Activated B cell treated with CpG ODN at 0.5 μM for 24 hours (primary cell): ENCODE measurements around the gene DLGAP4. TPM values are rescaled to one million over a fixed set of nuclear protein-coding genes. Genes with fewer than 3 reads are reported as not detected.

Experiments used
- ATAC-seq: fragments of 200-7000 bp; cut with Tn5 transposase; one replicate; pipeline ENCODE4 v1.10.0; 2021; ENCODE audit warnings: low read depth, mild to moderate bottlenecking, moderate library complexity
- CTCF ChIA-PET: fragments of 350-600 bp; sonication (Branson Sonifier 250); formaldehyde crosslinking; loops from one replicate; lab custom pipeline; 2021; ENCODE audit warnings: antibody characterized with exemption; lab: Charles Lee
- POLR2A ChIA-PET: fragments of 350-600 bp; sonication (Branson Sonifier 250); formaldehyde crosslinking; loops from one replicate; lab custom pipeline; 2021; ENCODE audit warnings: antibody characterized with exemption; lab: Charles Lee
- DNase-seq: peaks from one replicate; pipeline ENCODE4 v3.0.0; 2022
- H3K27ac Mint-ChIP-seq: one replicate; pipeline ENCODE4 v1.8.0; 2020; ENCODE audit warnings: mixed read lengths
- H3K27me3 Mint-ChIP-seq: one replicate; pipeline ENCODE4 v1.8.0; 2021; ENCODE audit warnings: mixed read lengths
- H3K36me3 Mint-ChIP-seq: one replicate; pipeline ENCODE4 v1.8.0; 2021; ENCODE audit warnings: low read depth, mixed read lengths
- H3K4me1 Mint-ChIP-seq: one replicate; pipeline ENCODE4 v1.8.0; 2021; ENCODE audit warnings: mixed read lengths
- H3K4me3 Mint-ChIP-seq: one replicate; pipeline ENCODE4 v1.8.0; 2020; ENCODE audit warnings: mild to moderate bottlenecking, mixed read lengths
- H3K9me3 Mint-ChIP-seq: one replicate; pipeline ENCODE4 v1.8.0; 2020; ENCODE audit warnings: mixed read lengths
- intact Hi-C: fragments of 100-400 bp; cut with micrococcal nuclease; formaldehyde crosslinking; loops from one replicate; pipeline ENCODE4 v1.15.1; 2024
- total RNA-seq: library from RNA; stranded (reverse); gene quantifications from 2 replicates; pipeline ENCODE4 v1.2.3, GENCODE V29; 2022
- TF ChIP-seq, protein P1 (sequence below): fragments of 200-600 bp; IDR thresholded peaks from one replicate; pipeline ENCODE4 v1.8.0; 2022; ENCODE audit warnings: antibody characterized with exemption, mild to moderate bottlenecking

Gene DLGAP4
- total RNA-seq, 1 donor from 2014 or later = 38.7 TPM

DNA sequence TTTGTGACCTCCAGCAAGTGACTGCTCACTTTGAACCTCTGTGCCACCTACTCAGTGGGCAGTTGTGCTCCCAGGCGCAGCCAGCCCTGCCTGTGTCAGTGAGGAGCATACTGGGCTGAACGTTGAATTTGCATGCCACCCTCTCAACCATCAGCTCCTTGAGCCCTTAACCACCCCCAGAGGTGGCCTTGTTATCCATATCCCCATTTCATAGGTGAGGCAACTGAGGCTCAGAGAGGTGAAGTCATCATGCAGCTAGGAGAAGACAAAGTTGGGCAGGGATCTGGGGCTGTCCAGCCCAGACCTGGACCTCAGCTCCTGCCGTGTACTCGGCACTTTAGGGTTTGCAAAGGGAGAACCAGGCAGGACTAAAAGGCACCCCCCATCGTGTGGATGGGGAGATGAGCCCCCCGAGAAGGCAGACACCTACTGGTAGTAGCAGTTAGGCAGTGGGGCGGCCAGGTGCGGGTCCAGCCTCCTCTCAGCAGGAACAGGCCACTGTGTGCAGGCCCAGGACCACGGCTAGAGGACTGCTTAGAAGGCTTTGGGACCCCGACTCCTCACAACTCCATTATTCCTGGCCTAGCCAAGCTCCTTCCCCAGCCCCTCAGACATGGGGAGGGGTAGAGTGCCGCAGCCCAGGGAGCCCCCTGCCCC is 134.4 kb downstream of the DLGAP4 start:
- no peak overlapping the region for H3K27ac Mint-ChIP-seq
- H3K4me3 Mint-ChIP-seq = no peak overlapping the region
- H3K36me3 Mint-ChIP-seq = no peaks in the 10 kb centered on the region
- intact Hi-C loops = no loop called here
- TF ChIP-seq, protein P1, sequence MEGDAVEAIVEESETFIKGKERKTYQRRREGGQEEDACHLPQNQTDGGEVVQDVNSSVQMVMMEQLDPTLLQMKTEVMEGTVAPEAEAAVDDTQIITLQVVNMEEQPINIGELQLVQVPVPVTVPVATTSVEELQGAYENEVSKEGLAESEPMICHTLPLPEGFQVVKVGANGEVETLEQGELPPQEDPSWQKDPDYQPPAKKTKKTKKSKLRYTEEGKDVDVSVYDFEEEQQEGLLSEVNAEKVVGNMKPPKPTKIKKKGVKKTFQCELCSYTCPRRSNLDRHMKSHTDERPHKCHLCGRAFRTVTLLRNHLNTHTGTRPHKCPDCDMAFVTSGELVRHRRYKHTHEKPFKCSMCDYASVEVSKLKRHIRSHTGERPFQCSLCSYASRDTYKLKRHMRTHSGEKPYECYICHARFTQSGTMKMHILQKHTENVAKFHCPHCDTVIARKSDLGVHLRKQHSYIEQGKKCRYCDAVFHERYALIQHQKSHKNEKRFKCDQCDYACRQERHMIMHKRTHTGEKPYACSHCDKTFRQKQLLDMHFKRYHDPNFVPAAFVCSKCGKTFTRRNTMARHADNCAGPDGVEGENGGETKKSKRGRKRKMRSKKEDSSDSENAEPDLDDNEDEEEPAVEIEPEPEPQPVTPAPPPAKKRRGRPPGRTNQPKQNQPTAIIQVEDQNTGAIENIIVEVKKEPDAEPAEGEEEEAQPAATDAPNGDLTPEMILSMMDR = no peak
- ChIA-PET CTCF (interaction anchor here (1.2 to 2.8 kb wide), 3 partner anchors 13 to 283 kb away, joined by 4 to 14 read pairs (median 4); no protein-coding TSS in a partner anchor), POLR2A (no interaction called here)
- ATAC-seq (no peak), DNase-seq (no peak)
- peaks cover 4% of the 10 kb centered on the region for H3K27me3 Mint-ChIP-seq
- H3K4me1 Mint-ChIP-seq = peaks cover 5% of the 10 kb centered on the region
- no peaks in the 10 kb centered on the region for H3K9me3 Mint-ChIP-seq

DNA sequence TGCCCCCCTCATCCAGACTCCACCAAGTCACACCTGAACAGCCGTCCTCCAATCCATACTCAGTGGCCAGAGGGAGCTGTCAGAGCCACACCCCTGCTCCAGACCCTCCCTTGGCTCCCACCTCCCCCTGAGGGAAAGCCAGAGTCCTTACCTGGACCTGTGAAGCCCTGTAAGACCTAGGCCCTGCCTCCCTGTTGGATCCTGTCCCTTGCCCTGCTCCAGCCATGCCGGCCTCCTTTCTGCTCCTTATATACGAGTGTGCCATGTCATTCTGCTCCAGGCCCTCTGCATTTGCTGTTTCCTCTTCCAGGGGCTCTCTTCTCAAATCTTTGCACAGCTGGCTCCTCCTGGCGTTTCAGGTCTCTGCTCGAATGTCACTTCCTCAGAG is 134.9 kb downstream of the DLGAP4 start:
- intact Hi-C loops = no loop called here
- TF ChIP-seq, protein P1 = no peak
- no peak overlapping the region for H3K27ac Mint-ChIP-seq
- CTCF ChIA-PET = interaction anchor here (2.8 kb wide), 1 partner anchor 239 kb away, joined by 14 read pairs; no protein-coding TSS in a partner anchor
- H3K4me1 Mint-ChIP-seq = peaks cover 5% of the 10 kb centered on the region
- DNase-seq (no peak), ATAC-seq (no peak)
- POLR2A ChIA-PET = no interaction called here
- H3K9me3 Mint-ChIP-seq = no peaks in the 10 kb centered on the region
- no peaks in the 10 kb centered on the region for H3K36me3 Mint-ChIP-seq
- H3K27me3 Mint-ChIP-seq = peaks cover 4% of the 10 kb centered on the region
- no peak overlapping the region for H3K4me3 Mint-ChIP-seq

DNA sequence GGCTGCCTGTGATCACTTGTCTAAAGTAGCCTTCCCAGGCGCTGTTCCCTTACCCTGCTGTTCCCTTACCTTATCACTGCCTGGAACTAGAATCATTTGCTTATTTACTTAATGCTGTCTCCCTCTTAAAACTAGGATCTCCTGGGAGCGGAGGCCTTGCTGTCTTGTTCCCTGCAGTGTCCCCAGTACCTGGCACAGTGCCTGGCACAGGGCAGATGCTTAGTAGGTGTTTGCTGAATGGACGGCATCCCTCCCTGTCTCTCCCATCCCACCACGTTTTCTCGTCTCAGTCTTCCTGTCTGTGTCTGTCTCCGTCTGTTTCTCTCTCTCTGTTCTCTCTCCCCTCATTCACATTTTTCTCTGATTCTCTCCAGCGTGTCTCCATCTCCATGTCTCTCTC is 135.3 kb downstream of the DLGAP4 start:
- Mint-ChIP-seq H3K36me3 (no peaks in the 10 kb centered on the region), H3K27ac (no peak overlapping the region), H3K27me3 (peaks cover 4% of the 10 kb centered on the region), H3K4me3 (no peak overlapping the region), H3K4me1 (peaks cover 3% of the 10 kb centered on the region), H3K9me3 (no peaks in the 10 kb centered on the region)
- POLR2A ChIA-PET = no interaction called here
- TF ChIP-seq, protein P1 = no peak
- CTCF ChIA-PET = no interaction called here
- intact Hi-C loops = no loop called here
- no peak for ATAC-seq
- no peak for DNase-seq

DNA sequence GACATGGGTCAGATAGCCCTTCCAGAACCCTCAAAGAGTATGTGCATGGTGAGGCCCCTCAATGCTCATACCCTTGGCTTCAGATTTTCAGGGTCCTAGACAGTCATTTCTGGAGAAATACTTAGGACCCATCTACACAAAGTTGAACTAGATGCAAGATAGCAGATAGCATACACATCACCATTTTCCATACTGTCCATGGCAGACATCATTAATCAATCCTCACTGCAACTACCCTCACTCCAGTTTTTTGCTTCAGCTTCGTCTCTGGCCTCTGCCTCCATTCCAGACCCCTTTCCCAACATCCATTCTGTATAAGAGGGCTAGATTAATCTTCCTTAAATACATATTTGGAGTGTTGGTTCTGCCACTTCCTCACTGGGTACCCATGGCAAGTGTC is 139.7 kb downstream of the DLGAP4 start:
- intact Hi-C loops = no loop called here
- no peaks in the 10 kb centered on the region for H3K4me1 Mint-ChIP-seq

DNA sequence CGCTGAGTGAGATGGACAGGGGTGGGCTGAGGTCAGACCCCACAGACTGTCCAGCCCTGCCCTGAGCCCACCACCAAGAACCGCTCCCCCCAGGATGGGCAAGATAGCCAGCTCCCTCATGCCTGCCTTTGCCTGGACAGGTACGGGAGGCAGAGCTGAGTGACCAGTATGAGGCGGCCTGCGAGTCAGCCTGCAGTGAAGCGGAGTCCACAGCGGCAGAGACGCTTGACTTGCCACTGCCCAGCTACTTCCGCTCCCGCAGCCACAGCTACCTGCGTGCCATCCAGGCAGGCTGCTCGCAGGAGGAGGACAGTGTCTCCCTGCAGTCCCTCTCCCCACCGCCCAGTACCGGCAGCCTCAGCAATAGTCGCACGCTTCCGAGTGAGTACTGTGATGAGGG is 140.4 kb downstream of the DLGAP4 start:
- ChIA-PET POLR2A (no interaction called here), CTCF (no interaction called here)
- no peak for DNase-seq
- intact Hi-C loops = no loop called here
- no peaks in the 10 kb centered on the region for H3K36me3 Mint-ChIP-seq
- no peak overlapping the region for H3K27ac Mint-ChIP-seq
- peaks cover 1% of the 10 kb centered on the region for H3K27me3 Mint-ChIP-seq
- no peak for ATAC-seq
- no peaks in the 10 kb centered on the region for H3K9me3 Mint-ChIP-seq
- TF ChIP-seq, protein P1 = no peak
- no peaks in the 10 kb centered on the region for H3K4me1 Mint-ChIP-seq
- H3K4me3 Mint-ChIP-seq = no peak overlapping the region

More for the DNA sequence above, 139.7 kb downstream of the DLGAP4 start:
- no peaks in the 10 kb centered on the region for H3K36me3 Mint-ChIP-seq
- no peak for ATAC-seq
- peaks cover 1% of the 10 kb centered on the region for H3K27me3 Mint-ChIP-seq
- no peak overlapping the region for H3K27ac Mint-ChIP-seq
- TF ChIP-seq, protein P1 = no peak
- H3K9me3 Mint-ChIP-seq = no peaks in the 10 kb centered on the region
- H3K4me3 Mint-ChIP-seq = no peak overlapping the region
- no peak for DNase-seq
- CTCF ChIA-PET = no interaction called here
- POLR2A ChIA-PET = no interaction called here
